ENCODE data around the gene PPWD1.

PPWD1 gene

GRCh38 chr5:65624025-65624570 is 61.0 kb downstream of the PPWD1 start, which contains the start of gene TRIM23:
Gene TRIM23 (minus strand): TSS chr5:65624333. CDS start chr5:65624274, 59 bp downstream.
- peak; percentile 91 for DNase-seq

GRCh38 chr5:65624571-65625555 is 61.8 kb downstream of the PPWD1 start, which contains the start of the genes SHLD3 and TRAPPC13:
Gene SHLD3 (plus strand): TSS chr5:65625027. CDS start chr5:65629588, 4,561 bp downstream.
Gene TRAPPC13 (plus strand): TSS chr5:65625027. CDS start chr5:65625061, 34 bp downstream.
- DNase-seq, result peak; percentile 91

- DNase-seq, result no peak
These were observed 62.6 kb downstream of the PPWD1 start for GRCh38 chr5:65625743-65626142.

GRCh38 chr5:65630981-65631380 is 67.9 kb downstream of the PPWD1 start:
- DNase-seq, result no peak

Measured in NCI-H2029 (cell line).